ENCODE data around the gene GLRX. TPM values are rescaled to one million over a fixed set of nuclear protein-coding genes. Genes with fewer than 3 reads are reported as not detected.
A peak's percentile ranks its signal among the peaks of the same experiment; 100 is the strongest.
"Not testable (repeated sequence)": the region's sequence is repeated elsewhere in the genome, so short reads cannot be mapped to it uniquely, and the experiment has no call there.

Gene GLRX
- total RNA-seq, 1 experiment from 2014 or later = 8.3 TPM

DNA sequence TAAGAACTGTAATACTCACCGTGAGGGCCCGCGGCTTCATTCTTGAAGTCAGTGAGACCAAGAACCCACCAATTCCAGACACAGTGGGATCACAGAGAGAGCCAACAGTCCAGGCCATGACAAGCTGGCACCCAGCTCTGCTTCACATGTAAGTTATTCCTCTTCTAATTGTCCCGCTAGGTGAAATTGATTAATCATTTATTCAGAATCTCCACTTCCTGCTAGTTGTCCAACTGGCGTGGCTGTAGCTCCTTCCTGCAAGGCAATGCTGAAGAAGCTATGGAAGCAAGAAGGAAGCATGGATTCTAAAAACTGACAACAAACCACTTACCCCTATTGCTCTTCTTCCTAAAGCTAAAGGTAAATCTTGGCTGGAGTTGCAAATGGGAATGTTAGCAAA lies 30.0 kb upstream of the GLRX start:
- no peak for DNase-seq (ENCODE audit: low read depth)

DNA sequence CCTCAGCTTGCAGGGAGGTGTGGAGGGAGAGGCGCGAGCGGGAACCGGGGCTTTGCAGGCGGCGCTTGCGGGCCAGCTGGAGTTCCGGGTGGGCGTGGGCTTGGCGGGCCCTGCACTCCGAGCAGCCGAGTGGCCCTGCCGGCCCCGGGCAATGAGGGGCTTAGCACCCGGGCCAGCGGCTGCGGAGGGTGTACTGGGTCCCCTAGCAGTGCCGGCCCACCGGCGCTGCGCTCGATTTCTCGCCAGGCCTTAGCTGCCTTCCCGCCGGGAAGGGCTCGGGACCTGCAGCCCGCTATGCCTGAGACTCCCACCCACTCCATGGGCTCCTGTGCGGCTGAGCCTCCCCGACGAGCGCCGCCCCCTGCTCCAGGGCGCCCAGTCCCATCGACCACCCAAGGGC lies 28.6 kb upstream of the GLRX start:
- DNase-seq (ENCODE audit: low read depth) = not testable (repeated sequence)

- no peak for DNase-seq (ENCODE audit: low read depth)
These were observed 27.9 kb upstream of the GLRX start for GRCh38 chr5:95850391-95850894.

DNA sequence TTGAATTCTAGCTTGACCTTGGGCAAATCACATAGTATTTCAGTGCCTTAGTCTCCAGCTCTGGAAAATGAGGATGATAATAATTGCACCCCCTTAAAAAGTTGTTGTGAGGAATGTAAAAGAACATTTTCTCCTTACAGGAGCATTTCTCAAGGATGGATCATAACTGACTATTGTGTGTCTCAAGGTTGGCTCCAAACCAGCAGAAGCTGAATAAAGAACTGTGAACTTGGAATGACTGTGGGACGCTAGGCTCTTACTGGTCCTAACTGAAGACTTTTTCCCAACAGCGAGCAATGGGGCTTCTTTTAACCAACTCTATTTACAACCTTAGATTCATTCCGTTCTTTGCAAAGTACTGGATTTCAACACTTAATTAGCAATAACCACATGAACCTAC lies 26.2 kb upstream of the GLRX start:
- no peak for DNase-seq (ENCODE audit: low read depth)

DNA sequence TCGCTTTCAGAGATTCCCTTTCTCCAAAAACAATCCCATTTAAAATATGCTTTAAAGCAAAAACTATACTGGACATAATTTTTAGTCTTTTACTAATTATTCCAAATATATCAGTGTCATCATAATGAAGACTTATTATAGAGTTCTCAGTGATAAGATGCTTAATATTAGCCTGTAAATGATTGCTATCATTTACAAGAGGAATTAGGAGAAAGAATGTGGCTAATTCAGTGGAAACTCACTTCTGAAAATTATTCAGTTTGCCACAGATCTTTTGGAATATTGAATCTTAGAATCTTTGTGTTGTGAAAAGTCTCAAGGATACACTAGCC lies 24.7 kb upstream of the GLRX start:
- DNase-seq (ENCODE audit: low read depth) = no peak

DNA sequence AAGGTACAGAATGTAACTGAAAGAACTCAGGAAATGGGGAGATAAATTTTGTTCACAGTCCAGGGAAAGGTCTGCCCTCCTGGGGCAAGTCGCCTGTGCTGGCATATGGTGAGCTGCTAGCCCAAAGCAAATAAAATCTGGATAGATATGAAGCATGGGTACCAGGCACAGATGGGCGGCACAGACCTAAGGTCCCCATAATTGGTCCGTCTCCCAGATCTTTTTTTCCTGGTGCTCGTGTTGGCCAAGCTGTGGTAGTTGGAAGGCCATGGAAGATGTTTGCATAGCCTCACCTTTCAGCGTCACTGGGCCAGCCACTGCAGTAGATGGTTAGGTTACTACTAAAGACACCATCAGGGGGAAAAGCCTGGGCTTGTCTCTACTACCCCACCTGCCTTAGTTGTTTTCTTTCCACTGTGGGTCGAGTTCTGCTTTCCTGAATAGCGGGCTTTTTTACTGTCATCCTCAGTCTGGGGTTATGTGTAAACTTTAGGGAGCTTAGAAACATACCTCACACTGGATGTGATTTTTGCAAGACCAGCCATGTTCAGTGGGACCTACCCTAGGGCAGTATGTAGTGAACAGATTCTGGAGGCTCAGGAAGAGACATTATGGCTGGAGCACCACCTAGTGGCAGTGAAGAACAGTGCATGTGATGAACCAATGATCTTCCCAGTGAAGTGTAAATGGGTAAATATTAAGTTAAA lies 24.2 kb upstream of the GLRX start:
- peak; percentile 71 for DNase-seq (ENCODE audit: low read depth)

DNA sequence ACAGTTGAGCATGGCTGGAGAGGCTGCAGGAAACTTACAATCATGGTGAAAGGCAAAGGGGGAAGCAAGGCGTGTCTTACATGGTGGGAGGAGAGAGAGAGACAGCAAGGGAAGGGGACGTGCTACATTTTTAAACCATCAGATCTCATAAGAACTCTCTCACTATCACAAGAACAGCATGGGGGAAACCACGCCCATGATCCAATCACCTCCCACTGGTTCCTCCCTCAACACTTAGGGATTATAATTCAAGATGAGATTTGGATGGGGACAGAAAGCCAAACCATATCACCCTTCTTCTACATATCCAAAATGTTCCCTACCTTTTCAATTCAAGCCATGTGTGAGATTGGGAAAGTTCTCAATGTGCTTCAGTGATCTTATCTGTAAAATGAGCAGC lies 22.9 kb upstream of the GLRX start:
- DNase-seq (ENCODE audit: low read depth) = no peak

- no peak for DNase-seq (ENCODE audit: low read depth)
These were observed 21.3 kb upstream of the GLRX start for GRCh38 chr5:95843733-95844223.

DNA sequence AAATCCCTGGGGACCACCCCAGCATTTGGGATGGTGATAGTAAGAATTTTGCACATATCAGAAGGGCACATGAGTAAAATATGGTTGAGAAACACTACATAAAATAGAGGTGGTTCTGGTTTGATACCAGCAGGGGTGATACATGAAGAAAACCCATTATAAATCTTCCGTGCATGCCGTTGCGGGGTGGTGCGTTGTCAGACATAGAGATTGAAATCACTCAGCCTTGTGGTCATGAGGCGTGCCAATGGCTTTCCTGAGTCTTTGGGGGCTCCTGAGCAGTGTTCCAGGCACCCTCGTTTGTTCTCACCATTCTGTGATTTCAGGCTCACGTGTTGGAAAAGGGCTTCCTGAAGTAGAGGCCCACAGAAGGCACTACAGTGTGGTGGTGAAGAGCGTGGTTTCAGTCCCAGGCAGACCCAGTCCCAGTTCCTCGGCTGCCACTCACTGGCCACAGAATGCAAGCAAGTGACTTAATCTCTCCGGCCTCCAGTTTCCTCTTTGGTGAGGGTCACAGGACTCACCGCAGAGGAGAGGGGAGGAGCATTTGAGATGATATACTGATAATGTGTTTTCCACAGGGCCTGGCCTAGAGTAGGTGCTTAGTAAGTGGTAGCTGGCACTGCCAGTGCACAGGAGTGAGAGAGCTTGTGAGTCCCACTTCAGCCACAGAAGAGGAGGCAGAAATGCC lies 20.5 kb upstream of the GLRX start:
- peak; percentile 83 for DNase-seq (ENCODE audit: low read depth)

DNA sequence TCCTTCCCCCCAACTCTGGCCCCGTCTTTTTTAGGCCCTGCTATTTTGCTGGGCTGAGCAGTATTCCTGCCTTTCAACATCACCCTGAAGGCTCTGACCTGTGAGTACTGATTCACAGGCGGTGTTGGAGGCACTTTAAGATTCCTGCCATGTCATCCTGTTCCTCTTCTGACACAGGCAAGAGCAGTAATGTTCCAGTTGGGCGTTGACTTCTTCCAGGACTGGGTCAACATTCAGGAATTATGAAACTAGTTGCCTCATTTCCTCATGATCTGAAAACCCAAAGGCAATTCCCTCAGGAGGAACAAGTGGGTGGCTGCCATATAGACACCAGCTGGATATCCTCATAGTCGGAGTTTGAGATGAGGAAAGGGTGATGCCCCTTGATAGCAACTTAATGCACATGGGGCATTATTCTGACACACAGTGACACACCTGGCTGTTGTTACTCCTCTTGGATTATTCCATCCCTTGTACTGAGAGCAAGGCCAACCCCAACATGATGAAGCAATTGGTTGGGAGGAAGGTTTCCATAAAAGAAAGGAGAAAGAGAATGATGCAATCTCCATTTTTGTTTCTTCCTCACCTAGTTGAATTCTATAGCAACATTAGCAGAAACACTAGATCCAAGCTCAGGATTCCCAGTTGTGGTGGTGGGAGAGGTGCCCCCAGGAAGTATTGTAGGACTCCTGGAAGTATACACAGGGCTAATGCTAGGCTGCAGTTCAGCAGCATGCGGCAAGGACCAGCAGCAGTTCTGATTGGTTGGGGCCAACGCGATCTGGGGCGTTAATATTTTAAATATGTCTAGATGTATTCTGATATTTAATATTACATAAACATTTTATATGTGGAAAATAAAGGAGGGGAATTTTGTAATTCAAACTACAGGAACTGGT lies 19.6 kb upstream of the GLRX start:
- no peak for DNase-seq (ENCODE audit: low read depth)

- DNase-seq (ENCODE audit: low read depth) = no peak
These were observed 18.6 kb upstream of the GLRX start for GRCh38 chr5:95840956-95841705.

DNA sequence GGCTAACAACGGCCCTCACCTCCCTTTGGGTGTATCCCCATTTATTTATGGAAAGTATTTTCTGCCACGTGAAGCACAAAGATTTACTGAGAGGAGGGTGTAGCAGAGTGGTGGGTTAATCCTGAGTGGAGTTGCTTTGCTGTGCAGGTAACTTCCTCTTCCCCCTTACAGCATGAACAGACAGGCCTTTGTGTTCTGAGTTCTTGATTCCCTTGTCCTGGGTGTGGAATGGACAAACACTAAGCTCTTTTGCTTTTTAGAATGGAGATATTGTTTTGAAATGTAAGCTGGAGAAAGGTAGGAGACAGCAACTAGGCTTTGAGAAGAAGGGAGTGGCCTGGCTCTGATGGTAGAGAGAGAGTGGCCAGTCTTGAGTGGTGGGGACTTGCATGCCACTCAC lies 17.1 kb upstream of the GLRX start:
- DNase-seq (ENCODE audit: low read depth) = no peak

GRCh38 chr5:95838556-95838955 lies 16.0 kb upstream of the GLRX start:
- no peak for DNase-seq (ENCODE audit: low read depth)

GRCh38 chr5:95838001-95838520 lies 15.5 kb upstream of the GLRX start:
- no peak for DNase-seq (ENCODE audit: low read depth)

DNA sequence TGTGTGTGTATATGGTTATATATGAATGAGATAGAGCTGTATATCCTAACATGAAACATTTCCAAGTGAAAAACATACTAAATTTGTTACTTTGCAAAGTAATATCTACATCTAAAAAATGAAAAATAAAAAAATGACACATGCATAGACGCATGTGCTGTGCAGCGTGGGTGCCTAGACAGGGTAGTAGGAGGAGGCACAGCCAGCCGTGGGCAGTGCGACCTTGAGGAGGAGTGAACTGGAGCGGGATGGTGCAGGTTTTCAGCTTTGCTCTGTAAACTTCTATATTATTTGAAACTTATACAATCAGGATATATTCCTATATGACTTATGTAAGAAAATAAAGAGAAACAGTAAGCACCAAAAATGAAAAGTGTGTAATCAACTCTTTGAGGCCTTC lies 15.0 kb upstream of the GLRX start:
- DNase-seq (ENCODE audit: low read depth) = no peak

- not testable (repeated sequence) for DNase-seq (ENCODE audit: low read depth)
These were observed 14.4 kb upstream of the GLRX start for GRCh38 chr5:95836971-95837370.

DNA sequence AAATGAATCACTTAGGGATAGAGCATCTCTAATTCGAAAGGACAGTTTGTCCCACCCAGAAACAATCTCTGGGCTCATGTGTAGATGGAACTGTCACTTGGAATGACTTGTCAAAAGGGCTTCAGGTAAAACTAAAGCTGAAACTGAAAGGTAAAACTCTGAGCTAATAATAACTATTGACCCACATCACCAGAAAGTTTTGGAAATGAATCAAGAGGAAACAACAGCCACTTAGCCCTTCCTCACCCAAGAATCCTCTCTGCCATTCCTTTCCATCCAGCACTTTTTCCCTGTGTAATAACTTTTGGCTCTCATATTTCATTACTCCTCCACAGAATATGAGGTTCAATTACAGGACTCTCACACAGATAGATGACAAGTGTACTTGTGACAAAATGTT lies 14.0 kb upstream of the GLRX start:
- DNase-seq (ENCODE audit: low read depth) = no peak

DNA sequence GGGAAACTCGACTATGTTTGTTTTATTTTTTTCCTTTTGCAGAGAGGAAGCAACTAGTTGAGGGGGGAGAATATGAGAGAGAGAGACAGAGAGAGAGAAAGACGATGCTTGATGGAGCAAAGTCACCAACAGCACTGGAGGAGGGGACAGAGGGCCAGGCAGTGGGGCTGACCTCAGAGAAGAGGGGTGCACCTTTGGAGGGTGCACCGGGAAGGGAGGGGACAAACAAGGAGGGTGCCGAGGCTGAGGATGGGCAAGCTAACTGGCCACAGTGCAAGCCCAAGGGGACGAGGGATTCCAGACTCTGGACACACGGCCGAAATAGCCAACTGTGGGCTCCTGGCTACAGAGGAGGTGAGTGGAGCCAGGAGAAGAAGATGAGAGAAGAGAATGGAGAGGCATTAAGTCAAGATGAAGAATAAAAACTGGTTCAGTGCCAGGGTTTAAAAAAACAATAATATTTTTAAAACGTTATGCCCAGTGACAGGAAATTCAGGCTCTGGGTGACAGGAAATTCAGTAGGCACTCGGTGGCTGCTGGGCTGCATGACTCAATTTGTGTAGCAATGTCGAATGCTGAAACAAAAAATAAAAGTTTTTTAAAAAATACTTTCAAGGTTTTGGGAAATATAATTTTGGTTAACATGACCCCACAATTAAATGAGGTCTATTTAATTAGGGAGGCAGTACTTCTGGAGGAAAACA lies 13.3 kb upstream of the GLRX start:
- DNase-seq (ENCODE audit: low read depth) = no peak

DNA sequence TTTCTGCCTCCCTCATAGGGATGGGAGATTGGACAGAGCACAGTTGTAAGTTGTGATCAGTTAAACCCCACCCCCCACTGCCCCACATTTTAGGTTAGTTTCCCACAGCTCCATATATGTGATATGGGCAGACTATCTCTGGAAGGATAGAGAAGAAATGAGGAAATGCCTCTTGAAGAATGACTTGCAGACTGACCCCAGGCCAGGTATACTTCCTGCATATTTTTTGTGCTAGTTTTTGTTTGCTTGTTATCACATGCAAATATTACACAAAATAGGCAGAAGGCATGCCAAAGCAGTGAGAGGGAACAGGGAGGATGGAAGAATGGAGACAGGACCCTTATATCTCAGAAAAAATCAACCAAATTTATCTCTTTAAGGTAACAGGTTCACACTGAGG lies 10.1 kb upstream of the GLRX start:
- DNase-seq (ENCODE audit: low read depth) = no peak

GRCh38 chr5:95830226-95830625 lies 7.7 kb upstream of the GLRX start:
- DNase-seq (ENCODE audit: low read depth) = no peak

DNA sequence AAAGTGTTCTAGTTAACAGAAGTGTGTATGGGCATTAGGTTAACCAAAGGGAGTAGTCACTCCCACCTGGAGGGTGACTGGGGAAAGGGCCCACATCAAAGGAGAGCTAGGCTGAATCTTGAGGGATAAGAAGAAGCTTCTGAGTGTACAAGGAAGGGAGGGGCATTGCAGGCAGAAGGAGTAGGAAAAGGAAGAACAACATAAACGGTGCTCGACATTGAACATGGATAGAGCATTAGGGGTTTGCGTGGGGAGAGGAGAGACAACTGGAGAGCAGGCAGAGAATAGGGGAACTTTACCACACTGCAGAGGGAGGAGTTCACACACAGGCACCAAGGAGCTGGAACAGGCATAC lies 5.3 kb upstream of the GLRX start:
- no peak for DNase-seq (ENCODE audit: low read depth)

All from Daoy (cell line).